ENCODE results near the gene MTG1.

Gene MTG1

GRCh38 chr10:133457100-133457841, 63.3 kb downstream of the MTG1 start:
- Mint-ChIP-seq H3K4me1 (ENCODE audit: low read depth) (no peaks in the 10 kb centered on the region), H3K27me3 (ENCODE audit: low read depth) (no peaks in the 10 kb centered on the region), H3K27ac (no peak overlapping the region), H3K9me3 (no peaks in the 10 kb centered on the region), H3K4me3 (no peak overlapping the region), H3K36me3 (ENCODE audit: low read depth) (no peaks in the 10 kb centered on the region)
- DNase-seq (ENCODE audit: low spot score) = peak; percentile 1

- H3K27me3 Mint-ChIP-seq (ENCODE audit: low read depth) = no peaks in the 10 kb centered on the region
- peak; percentile 1 for DNase-seq (ENCODE audit: low spot score)
- no peak overlapping the region for H3K27ac Mint-ChIP-seq
- no peaks in the 10 kb centered on the region for H3K36me3 Mint-ChIP-seq (ENCODE audit: low read depth)
- H3K4me1 Mint-ChIP-seq (ENCODE audit: low read depth) = no peaks in the 10 kb centered on the region
- H3K9me3 Mint-ChIP-seq = no peaks in the 10 kb centered on the region
- H3K4me3 Mint-ChIP-seq = no peak overlapping the region
Measured at GRCh38 chr10:133458021-133458709, 64.2 kb downstream of the MTG1 start.

GRCh38 chr10:133458710-133459453, 64.9 kb downstream of the MTG1 start:
- no peaks in the 10 kb centered on the region for H3K4me1 Mint-ChIP-seq (ENCODE audit: low read depth)
- no peak overlapping the region for H3K27ac Mint-ChIP-seq
- DNase-seq (ENCODE audit: low spot score) = peak; percentile 2
- H3K27me3 Mint-ChIP-seq (ENCODE audit: low read depth) = no peaks in the 10 kb centered on the region
- H3K36me3 Mint-ChIP-seq (ENCODE audit: low read depth) = no peaks in the 10 kb centered on the region
- no peaks in the 10 kb centered on the region for H3K9me3 Mint-ChIP-seq
- H3K4me3 Mint-ChIP-seq = no peak overlapping the region

GRCh38 chr10:133459454-133460207, 65.7 kb downstream of the MTG1 start:
- no peaks in the 10 kb centered on the region for H3K36me3 Mint-ChIP-seq (ENCODE audit: low read depth)
- no peak overlapping the region for H3K27ac Mint-ChIP-seq
- H3K27me3 Mint-ChIP-seq (ENCODE audit: low read depth) = no peaks in the 10 kb centered on the region
- H3K4me1 Mint-ChIP-seq (ENCODE audit: low read depth) = no peaks in the 10 kb centered on the region
- DNase-seq (ENCODE audit: low spot score) = peak; percentile 3
- no peaks in the 10 kb centered on the region for H3K9me3 Mint-ChIP-seq
- no peak overlapping the region for H3K4me3 Mint-ChIP-seq

- no peak overlapping the region for H3K27ac Mint-ChIP-seq
- H3K27me3 Mint-ChIP-seq (ENCODE audit: low read depth) = no peaks in the 10 kb centered on the region
Measured at GRCh38 chr10:133460208-133460769, 66.3 kb downstream of the MTG1 start.

GRCh38 chr10:133461027-133461426, 67.1 kb downstream of the MTG1 start:
- H3K27ac Mint-ChIP-seq = no peak overlapping the region
- no peak overlapping the region for H3K4me3 Mint-ChIP-seq
- H3K9me3 Mint-ChIP-seq = no peaks in the 10 kb centered on the region
- H3K27me3 Mint-ChIP-seq (ENCODE audit: low read depth) = no peaks in the 10 kb centered on the region
- no peaks in the 10 kb centered on the region for H3K36me3 Mint-ChIP-seq (ENCODE audit: low read depth)
- no peak for DNase-seq (ENCODE audit: low spot score)
- H3K4me1 Mint-ChIP-seq (ENCODE audit: low read depth) = no peaks in the 10 kb centered on the region

More at GRCh38 chr10:133460208-133460769, 66.3 kb downstream of the MTG1 start:
- H3K4me3 Mint-ChIP-seq = no peak overlapping the region
- DNase-seq (ENCODE audit: low spot score) = no peak
- H3K9me3 Mint-ChIP-seq = no peaks in the 10 kb centered on the region
- H3K4me1 Mint-ChIP-seq (ENCODE audit: low read depth) = no peaks in the 10 kb centered on the region
- no peaks in the 10 kb centered on the region for H3K36me3 Mint-ChIP-seq (ENCODE audit: low read depth)

GRCh38 chr10:133461841-133462240, 67.9 kb downstream of the MTG1 start:
- H3K36me3 Mint-ChIP-seq (ENCODE audit: low read depth) = no peaks in the 10 kb centered on the region
- H3K27me3 Mint-ChIP-seq (ENCODE audit: low read depth) = no peaks in the 10 kb centered on the region
- H3K4me3 Mint-ChIP-seq = no peak overlapping the region
- H3K9me3 Mint-ChIP-seq = no peaks in the 10 kb centered on the region
- no peak for DNase-seq (ENCODE audit: low spot score)
- H3K27ac Mint-ChIP-seq = no peak overlapping the region
- no peaks in the 10 kb centered on the region for H3K4me1 Mint-ChIP-seq (ENCODE audit: low read depth)

- no peak overlapping the region for H3K4me3 Mint-ChIP-seq
- H3K27me3 Mint-ChIP-seq (ENCODE audit: low read depth) = no peaks in the 10 kb centered on the region
- no peaks in the 10 kb centered on the region for H3K9me3 Mint-ChIP-seq
- H3K36me3 Mint-ChIP-seq (ENCODE audit: low read depth) = no peaks in the 10 kb centered on the region
- no peak overlapping the region for H3K27ac Mint-ChIP-seq
- H3K4me1 Mint-ChIP-seq (ENCODE audit: low read depth) = no peaks in the 10 kb centered on the region
- no peak for DNase-seq (ENCODE audit: low spot score)
Measured at GRCh38 chr10:133462512-133463305, 68.8 kb downstream of the MTG1 start.

GRCh38 chr10:133464582-133465031, 70.7 kb downstream of the MTG1 start:
- no peak overlapping the region for H3K27ac Mint-ChIP-seq
- no peaks in the 10 kb centered on the region for H3K27me3 Mint-ChIP-seq (ENCODE audit: low read depth)
- H3K4me3 Mint-ChIP-seq = no peak overlapping the region
- no peaks in the 10 kb centered on the region for H3K36me3 Mint-ChIP-seq (ENCODE audit: low read depth)
- peaks cover 4% of the 10 kb centered on the region for H3K9me3 Mint-ChIP-seq
- DNase-seq (ENCODE audit: low spot score) = no peak
- no peaks in the 10 kb centered on the region for H3K4me1 Mint-ChIP-seq (ENCODE audit: low read depth)

GRCh38 chr10:133465191-133465949, 71.4 kb downstream of the MTG1 start:
- Mint-ChIP-seq H3K27ac (no peak overlapping the region), H3K9me3 (peaks cover 4% of the 10 kb centered on the region), H3K4me3 (no peak overlapping the region), H3K36me3 (ENCODE audit: low read depth) (no peaks in the 10 kb centered on the region), H3K4me1 (ENCODE audit: low read depth) (no peaks in the 10 kb centered on the region), H3K27me3 (ENCODE audit: low read depth) (peaks cover 3% of the 10 kb centered on the region)
- DNase-seq (ENCODE audit: low spot score) = no peak

- Mint-ChIP-seq H3K36me3 (ENCODE audit: low read depth) (no peaks in the 10 kb centered on the region), H3K27ac (no peak overlapping the region), H3K4me3 (no peak overlapping the region)
Measured at GRCh38 chr10:133465950-133466474, 72.1 kb downstream of the MTG1 start.

GRCh38 chr10:133466683-133467275, 72.8 kb downstream of the MTG1 start:
- no peak overlapping the region for H3K27ac Mint-ChIP-seq
- H3K9me3 Mint-ChIP-seq = peaks cover 4% of the 10 kb centered on the region
- no peaks in the 10 kb centered on the region for H3K36me3 Mint-ChIP-seq (ENCODE audit: low read depth)
- H3K4me3 Mint-ChIP-seq = no peak overlapping the region
- no peaks in the 10 kb centered on the region for H3K4me1 Mint-ChIP-seq (ENCODE audit: low read depth)
- no peak for DNase-seq (ENCODE audit: low spot score)
- peaks cover 3% of the 10 kb centered on the region for H3K27me3 Mint-ChIP-seq (ENCODE audit: low read depth)

More at GRCh38 chr10:133465950-133466474, 72.1 kb downstream of the MTG1 start:
- Mint-ChIP-seq H3K27me3 (ENCODE audit: low read depth) (peaks cover 3% of the 10 kb centered on the region), H3K9me3 (peaks cover 4% of the 10 kb centered on the region), H3K4me1 (ENCODE audit: low read depth) (no peaks in the 10 kb centered on the region)
- DNase-seq (ENCODE audit: low spot score) = no peak

All from T-helper 2 cell treated with Interferon-gamma antibody and Interleukin-4, amounts not matched to agents 5 μg/mL and 100 μg/mL, for 36 hours (primary cell).